Stimulated activated naive CD8-positive, alpha-beta T cell treated with anti-CD3 and anti-CD28 coated beads, Interleukin-15, amount 100 ng/mL, for 72 hours (primary cell): Measurements from ENCODE around the gene HOPX.
"Not testable (repeated sequence)": the region's sequence is repeated elsewhere in the genome, so short reads cannot be mapped to it uniquely, and the experiment has no call there.

ENCODE experiments used
- ATAC-seq: fragments of 150-1000 bp; cut with Tn5 transposase; 2 replicates; pipeline ENCODE4 v1.10.0; 2021; ENCODE audit warnings: mild to moderate bottlenecking, moderate library complexity
- DNase-seq, 2 donors: peaks; one replicate each; pipeline ENCODE4 v3.0.0; 2021 to 2022
- H3K27ac Mint-ChIP-seq, 2 donors: one replicate each; pipeline ENCODE4 v1.8.0; 2022; ENCODE audit warnings: mild to moderate bottlenecking in 2 of 2, mixed read lengths in 2 of 2, moderate library complexity in 2 of 2
- H3K27me3 Mint-ChIP-seq: one replicate; pipeline ENCODE4 v1.8.0; 2022; ENCODE audit warnings: mixed read lengths
- H3K4me1 Mint-ChIP-seq: one replicate; pipeline ENCODE4 v1.8.0; 2022; ENCODE audit warnings: mild to moderate bottlenecking, mixed read lengths
- H3K4me3 Mint-ChIP-seq, 2 donors: one replicate each; pipeline ENCODE4 v1.8.0; 2022; ENCODE audit warnings: mild to moderate bottlenecking in 2 of 2, mixed read lengths in 2 of 2, moderate library complexity in 1 of 2
- H3K9me3 Mint-ChIP-seq, 2 donors: one replicate each; pipeline ENCODE4 v1.8.0; 2022; ENCODE audit warnings: mixed read lengths in 2 of 2

Gene HOPX, protein sequence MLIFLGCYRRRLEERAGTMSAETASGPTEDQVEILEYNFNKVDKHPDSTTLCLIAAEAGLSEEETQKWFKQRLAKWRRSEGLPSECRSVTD

DNA sequence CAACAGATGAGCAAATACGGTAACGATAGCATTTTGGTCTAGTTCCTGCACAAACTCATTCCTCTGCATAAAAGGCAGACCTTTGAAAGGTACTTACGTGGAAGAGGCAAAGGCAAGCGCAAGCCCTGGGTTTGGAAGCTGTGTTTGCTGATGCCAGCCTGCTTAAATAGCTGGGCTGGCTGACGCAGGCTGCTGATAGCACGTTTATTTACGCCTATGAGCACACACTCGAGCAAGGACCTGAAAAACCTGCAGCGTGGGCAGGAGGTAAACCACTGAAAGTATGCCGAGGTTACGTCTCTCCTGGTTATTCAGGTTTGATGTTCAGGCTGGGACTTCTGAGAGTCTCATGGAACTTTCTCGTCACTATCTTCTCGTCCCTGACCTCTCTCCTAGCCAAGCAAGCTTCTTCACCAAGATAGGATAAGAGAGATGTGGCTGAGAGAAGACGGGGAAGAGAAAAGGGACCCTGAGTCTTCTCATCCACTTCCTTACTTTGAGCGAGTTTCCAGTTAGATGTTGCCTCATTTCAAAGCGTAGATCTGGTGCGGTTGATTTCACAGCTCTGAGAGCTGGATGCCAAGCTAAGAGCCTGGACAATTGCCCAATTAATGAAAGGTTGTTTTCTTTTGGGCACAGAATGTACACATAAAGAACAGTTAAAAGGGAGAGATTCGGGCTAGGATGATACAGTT is at the start of gene HOPX:
TSS of gene HOPX (minus strand) at position 139 of the 695 bp plus-strand sequence. CDS start 23,480 bp downstream, outside the sequence.
- Mint-ChIP-seq H3K4me3 (peak within 1 kb of the TSS; percentile 3 to 69), H3K27me3 (peaks cover 57% of the 10 kb centered on the region), H3K27ac (peak within 1 kb of the TSS in 1 of 2 donors; percentile 80), H3K4me1 (peaks cover 40% of the 10 kb centered on the region), H3K9me3 (no peaks in the 10 kb centered on the region)
- ATAC-seq (peak; percentile 96), DNase-seq (peak; percentile 57 to 77)

DNA sequence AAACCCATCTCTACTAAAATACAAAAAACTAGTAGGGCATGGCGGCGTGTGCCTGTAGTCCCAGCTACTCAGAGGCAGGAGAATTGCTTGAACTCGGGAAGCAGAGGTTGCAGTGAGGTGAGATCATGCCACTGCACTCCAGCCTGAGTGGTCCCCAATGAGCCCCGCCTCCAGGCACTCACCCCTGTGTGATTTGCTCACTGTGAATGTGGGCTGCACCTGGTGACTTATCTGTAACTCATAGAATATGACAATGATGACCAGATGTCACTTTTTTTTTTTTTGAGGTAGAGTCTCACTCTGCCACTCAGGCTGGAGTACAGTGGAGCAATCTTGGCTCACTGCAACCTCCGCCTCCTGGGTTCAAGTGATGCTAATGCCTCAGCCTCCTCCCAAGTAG is 49.0 kb upstream of the HOPX start:
- Mint-ChIP-seq H3K4me3 (no peak overlapping the region), H3K4me1 (no peaks in the 10 kb centered on the region), H3K9me3 (no peaks in the 10 kb centered on the region), H3K27ac (no peak overlapping the region), H3K27me3 (no peaks in the 10 kb centered on the region)
- DNase-seq (no peak), ATAC-seq (no peak)

DNA sequence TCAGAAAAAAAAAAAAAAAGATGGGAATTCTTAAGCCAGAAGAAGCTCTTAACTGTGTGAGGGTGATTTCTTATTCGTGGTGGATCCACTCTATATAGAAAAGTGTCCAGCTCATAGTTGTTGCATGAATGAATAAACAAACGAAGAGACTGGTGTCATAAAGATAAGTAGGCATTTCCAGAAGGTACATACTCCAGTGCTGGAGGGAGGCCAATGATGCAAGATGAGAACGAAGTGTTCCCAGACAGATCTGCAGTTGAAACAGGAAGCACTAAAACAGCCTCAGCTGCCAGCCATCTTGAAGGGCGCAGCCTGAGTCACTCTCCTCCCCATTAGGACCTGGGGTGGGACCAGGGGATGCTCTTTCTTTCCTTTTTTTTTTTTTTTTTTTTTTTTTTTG is 47.4 kb upstream of the HOPX start:
- Mint-ChIP-seq H3K9me3 (no peaks in the 10 kb centered on the region), H3K4me3 (no peak overlapping the region)

DNA sequence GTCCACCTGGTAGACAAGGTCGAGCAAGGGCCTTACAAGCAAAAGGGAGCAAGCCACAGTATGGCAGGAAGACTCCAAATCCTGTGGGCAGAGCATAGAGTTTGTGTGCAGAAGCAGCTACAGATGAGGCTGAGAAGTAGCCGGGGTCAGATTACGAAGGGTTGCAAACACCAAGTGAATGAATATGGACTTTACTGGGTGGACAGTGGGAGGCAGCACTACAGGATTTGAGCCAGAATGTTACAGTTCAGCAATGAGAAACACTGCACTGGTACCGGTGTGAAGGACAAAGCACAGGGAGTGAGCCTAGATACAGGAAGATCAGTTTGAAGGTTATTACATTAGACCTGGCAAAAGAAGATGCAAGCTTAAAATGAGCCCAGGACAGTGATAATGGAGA is 46.1 kb upstream of the HOPX start:
- Mint-ChIP-seq H3K27ac (no peak overlapping the region), H3K27me3 (no peaks in the 10 kb centered on the region), H3K4me3 (no peak overlapping the region), H3K9me3 (no peaks in the 10 kb centered on the region), H3K4me1 (peaks cover 8% of the 10 kb centered on the region)
- ATAC-seq (no peak), DNase-seq (no peak)

More for the DNA sequence above, 47.4 kb upstream of the HOPX start:
- ATAC-seq (no peak), DNase-seq (no peak)
- Mint-ChIP-seq H3K27me3 (no peaks in the 10 kb centered on the region), H3K27ac (no peak overlapping the region), H3K4me1 (peaks cover 1% of the 10 kb centered on the region)

GRCh38 chr4:56726593-56726992 is 45.5 kb upstream of the HOPX start:
- H3K4me1 Mint-ChIP-seq, H3K27me3 Mint-ChIP-seq, DNase-seq, H3K27ac Mint-ChIP-seq, H3K4me3 Mint-ChIP-seq, ATAC-seq, H3K9me3 Mint-ChIP-seq: not testable (repeated sequence)

DNA sequence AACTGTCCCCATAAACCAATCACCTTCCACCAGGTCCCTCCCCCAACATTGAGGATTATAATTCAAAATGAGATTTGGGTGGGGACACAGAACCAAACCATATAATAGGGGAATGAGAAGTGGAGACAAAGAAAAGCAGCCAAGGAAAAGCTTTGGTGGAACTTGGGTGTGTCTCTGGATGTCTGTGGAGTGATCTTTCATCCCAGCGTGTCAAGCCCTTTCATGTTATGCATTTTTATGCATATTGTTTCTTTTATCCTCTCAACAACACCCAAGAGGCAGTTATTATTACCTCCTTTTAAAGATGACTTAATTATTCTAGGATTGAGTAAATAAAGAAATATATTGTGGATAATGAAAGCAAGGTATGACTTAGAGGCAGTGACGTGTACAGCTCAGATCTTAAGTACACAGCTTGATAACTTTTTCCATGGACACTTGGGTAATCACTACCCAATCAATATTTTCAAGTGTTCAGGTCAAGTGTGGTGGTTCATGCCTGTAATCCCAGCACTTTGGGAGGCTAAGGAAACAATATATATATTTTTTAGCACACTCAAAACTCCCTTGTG is 42.6 kb upstream of the HOPX start:
- no peak overlapping the region for H3K27ac Mint-ChIP-seq
- no peaks in the 10 kb centered on the region for H3K9me3 Mint-ChIP-seq
- peaks cover 8% of the 10 kb centered on the region for H3K4me1 Mint-ChIP-seq
- peak overlapping the region in 1 of 2 donors; percentile 34 for H3K4me3 Mint-ChIP-seq
- ATAC-seq, result peak; percentile 39
- H3K27me3 Mint-ChIP-seq, result no peaks in the 10 kb centered on the region
- no peak for DNase-seq

- Mint-ChIP-seq H3K27me3 (no peaks in the 10 kb centered on the region), H3K4me1 (peaks cover 8% of the 10 kb centered on the region), H3K27ac (peak overlapping the region in 1 of 2 donors; percentile 69), H3K4me3 (peak overlapping the region in 1 of 2 donors; percentile 34), H3K9me3 (no peaks in the 10 kb centered on the region)
- peak; percentile 98 for ATAC-seq
- peak in 1 of 2 donors; percentile 34 for DNase-seq
These were observed 42.1 kb upstream of the HOPX start for GRCh38 chr4:56723201-56723605.

- no peaks in the 10 kb centered on the region for H3K9me3 Mint-ChIP-seq
- H3K27me3 Mint-ChIP-seq, result no peaks in the 10 kb centered on the region
- no peaks in the 10 kb centered on the region for H3K4me1 Mint-ChIP-seq
- H3K27ac Mint-ChIP-seq, result no peak overlapping the region
- ATAC-seq, result no peak
- H3K4me3 Mint-ChIP-seq, result no peak overlapping the region
- no peak for DNase-seq
These were observed 27.1 kb upstream of the HOPX start for GRCh38 chr4:56708146-56708545.

DNA sequence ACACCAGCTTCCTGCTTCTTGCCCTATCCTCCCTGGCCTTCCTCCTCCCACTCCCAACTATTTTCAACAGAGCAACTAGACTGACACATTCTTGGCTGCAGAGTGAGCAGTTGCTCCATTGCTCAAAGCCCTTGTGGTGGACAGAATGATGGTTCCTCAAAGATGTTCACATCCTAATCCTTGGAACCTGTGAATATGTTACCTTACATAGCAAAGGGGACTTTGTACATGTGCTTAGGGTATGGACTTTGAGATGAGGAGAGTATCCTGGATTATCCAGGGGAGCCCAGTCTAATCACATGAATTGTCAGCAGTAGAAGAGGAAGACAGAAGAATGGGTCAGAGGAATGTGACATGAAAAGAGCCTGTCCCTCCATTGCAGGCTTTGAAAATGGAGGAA is 24.9 kb upstream of the HOPX start:
- H3K9me3 Mint-ChIP-seq, result no peaks in the 10 kb centered on the region
- DNase-seq, result no peak
- no peaks in the 10 kb centered on the region for H3K27me3 Mint-ChIP-seq
- ATAC-seq, result no peak
- no peaks in the 10 kb centered on the region for H3K4me1 Mint-ChIP-seq
- no peak overlapping the region for H3K27ac Mint-ChIP-seq
- H3K4me3 Mint-ChIP-seq, result no peak overlapping the region

GRCh38 chr4:56705334-56705733 is 24.2 kb upstream of the HOPX start:
- Mint-ChIP-seq H3K4me1 (no peaks in the 10 kb centered on the region), H3K4me3 (no peak overlapping the region), H3K27me3 (no peaks in the 10 kb centered on the region), H3K27ac (peak overlapping the region in 1 of 2 donors; percentile 29), H3K9me3 (no peaks in the 10 kb centered on the region)
- ATAC-seq, result no peak
- DNase-seq, result no peak

DNA sequence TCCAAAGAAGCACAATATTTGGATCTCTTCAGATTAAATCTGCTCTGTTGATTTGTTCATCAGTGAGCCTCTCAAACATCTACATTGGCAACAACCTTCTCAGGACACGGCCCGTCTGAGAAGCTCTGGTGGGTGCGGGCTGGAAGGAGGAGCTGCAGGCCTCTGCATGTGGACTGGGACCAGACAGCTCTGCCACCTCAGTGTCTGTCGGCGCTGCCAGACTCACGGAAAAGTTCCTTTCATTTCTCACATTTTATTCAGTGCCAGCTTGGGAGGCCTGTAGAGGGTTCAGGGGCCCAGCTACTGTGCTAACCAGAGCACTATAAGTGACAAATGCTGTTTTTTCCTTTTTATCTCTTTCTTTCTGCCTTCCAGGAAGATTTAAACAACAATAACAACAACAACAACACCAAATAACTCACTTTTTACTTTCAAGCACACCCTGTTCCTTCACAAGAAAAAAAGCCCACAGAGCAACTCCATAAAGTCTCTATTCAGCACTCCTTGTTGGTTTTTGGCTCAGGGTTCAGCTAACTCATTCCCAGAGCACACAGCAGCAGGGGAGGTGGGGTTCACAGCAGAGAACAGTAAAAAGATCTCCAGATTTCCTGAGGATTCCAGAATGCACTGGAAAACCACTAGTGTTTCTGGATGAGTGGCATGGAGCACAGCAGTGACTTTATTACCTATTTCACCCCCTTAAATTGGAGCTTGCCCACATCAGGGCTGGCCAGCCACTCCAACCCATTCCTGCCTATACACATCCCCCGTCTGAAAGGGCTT is 23.2 kb upstream of the HOPX start:
- ATAC-seq, result no peak
- Mint-ChIP-seq H3K27ac (peak overlapping the region in 1 of 2 donors; percentile 6), H3K4me3 (no peak overlapping the region)

DNA sequence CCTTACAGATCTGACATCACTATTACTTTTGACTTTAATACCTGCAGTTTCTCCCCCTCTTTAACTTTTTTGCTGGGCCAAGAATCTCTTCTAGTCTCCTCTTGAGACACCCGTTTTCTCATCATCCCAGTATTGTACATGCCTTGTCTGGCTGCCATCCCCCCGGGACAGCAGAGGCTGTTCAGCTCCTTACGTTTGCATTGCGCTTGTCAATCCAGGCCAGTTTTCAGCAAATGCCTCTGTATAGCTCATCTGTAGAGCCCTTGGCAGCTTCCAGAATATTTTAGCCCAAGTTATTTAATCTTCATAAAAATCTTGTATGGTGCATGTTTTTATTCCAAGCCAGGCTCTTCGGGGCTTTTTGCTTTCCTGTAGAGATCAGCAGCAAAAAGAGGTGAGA is 22.3 kb upstream of the HOPX start:
- no peak overlapping the region for H3K4me3 Mint-ChIP-seq
- H3K4me1 Mint-ChIP-seq, result no peaks in the 10 kb centered on the region
- H3K27ac Mint-ChIP-seq, result no peak overlapping the region
- DNase-seq, result no peak
- H3K27me3 Mint-ChIP-seq, result no peaks in the 10 kb centered on the region
- H3K9me3 Mint-ChIP-seq, result no peaks in the 10 kb centered on the region
- ATAC-seq, result no peak

More for the DNA sequence above, 23.2 kb upstream of the HOPX start:
- Mint-ChIP-seq H3K4me1 (no peaks in the 10 kb centered on the region), H3K27me3 (no peaks in the 10 kb centered on the region), H3K9me3 (no peaks in the 10 kb centered on the region)
- no peak for DNase-seq

GRCh38 chr4:56701644-56702043 is 20.5 kb upstream of the HOPX start:
- no peak for DNase-seq
- no peak for ATAC-seq
- Mint-ChIP-seq H3K9me3 (no peaks in the 10 kb centered on the region), H3K4me1 (peaks cover 7% of the 10 kb centered on the region), H3K27me3 (no peaks in the 10 kb centered on the region), H3K27ac (no peak overlapping the region), H3K4me3 (no peak overlapping the region)

- no peak overlapping the region for H3K4me3 Mint-ChIP-seq
- DNase-seq (no peak), ATAC-seq (no peak)
- H3K27ac Mint-ChIP-seq, result no peak overlapping the region
- H3K4me1 Mint-ChIP-seq, result peaks cover 7% of the 10 kb centered on the region
- no peaks in the 10 kb centered on the region for H3K9me3 Mint-ChIP-seq
- H3K27me3 Mint-ChIP-seq, result no peaks in the 10 kb centered on the region
These were observed 20.0 kb upstream of the HOPX start for GRCh38 chr4:56701161-56701480.

- peaks cover 7% of the 10 kb centered on the region for H3K4me1 Mint-ChIP-seq
- ATAC-seq (no peak), DNase-seq (no peak)
- H3K4me3 Mint-ChIP-seq, result no peak overlapping the region
- H3K27me3 Mint-ChIP-seq, result no peaks in the 10 kb centered on the region
- no peak overlapping the region for H3K27ac Mint-ChIP-seq
- no peaks in the 10 kb centered on the region for H3K9me3 Mint-ChIP-seq
These were observed 18.5 kb upstream of the HOPX start for GRCh38 chr4:56699537-56700105.

- no peak overlapping the region for H3K4me3 Mint-ChIP-seq
- no peaks in the 10 kb centered on the region for H3K9me3 Mint-ChIP-seq
- H3K27ac Mint-ChIP-seq, result no peak overlapping the region
- H3K4me1 Mint-ChIP-seq, result peaks cover 7% of the 10 kb centered on the region
- ATAC-seq (no peak), DNase-seq (no peak)
- H3K27me3 Mint-ChIP-seq, result no peaks in the 10 kb centered on the region
These were observed 17.2 kb upstream of the HOPX start for GRCh38 chr4:56698329-56698728.
